HL-60 (cell line): Measurements from ENCODE around the gene MYO1B.

Experiments
- POLR2AphosphoS5 ChIP-seq: IDR thresholded peaks from 2 replicates; pipeline ENCODE4 v1.6.1; 2012; ENCODE audit warnings: low read depth
- REST ChIP-seq: IDR thresholded peaks from 2 replicates; pipeline ENCODE4 v1.6.1; 2012; ENCODE audit warnings: low read depth; ENCODE audit not compliant: insufficient replicate concordance
- TF ChIP-seq, protein P1 (sequence below): IDR thresholded peaks from one replicate; pipeline ENCODE4 v1.5.1; 2011; ENCODE audit warnings: low read length, control low read depth, inconsistent platforms; ENCODE audit not compliant: insufficient read depth

DNA sequence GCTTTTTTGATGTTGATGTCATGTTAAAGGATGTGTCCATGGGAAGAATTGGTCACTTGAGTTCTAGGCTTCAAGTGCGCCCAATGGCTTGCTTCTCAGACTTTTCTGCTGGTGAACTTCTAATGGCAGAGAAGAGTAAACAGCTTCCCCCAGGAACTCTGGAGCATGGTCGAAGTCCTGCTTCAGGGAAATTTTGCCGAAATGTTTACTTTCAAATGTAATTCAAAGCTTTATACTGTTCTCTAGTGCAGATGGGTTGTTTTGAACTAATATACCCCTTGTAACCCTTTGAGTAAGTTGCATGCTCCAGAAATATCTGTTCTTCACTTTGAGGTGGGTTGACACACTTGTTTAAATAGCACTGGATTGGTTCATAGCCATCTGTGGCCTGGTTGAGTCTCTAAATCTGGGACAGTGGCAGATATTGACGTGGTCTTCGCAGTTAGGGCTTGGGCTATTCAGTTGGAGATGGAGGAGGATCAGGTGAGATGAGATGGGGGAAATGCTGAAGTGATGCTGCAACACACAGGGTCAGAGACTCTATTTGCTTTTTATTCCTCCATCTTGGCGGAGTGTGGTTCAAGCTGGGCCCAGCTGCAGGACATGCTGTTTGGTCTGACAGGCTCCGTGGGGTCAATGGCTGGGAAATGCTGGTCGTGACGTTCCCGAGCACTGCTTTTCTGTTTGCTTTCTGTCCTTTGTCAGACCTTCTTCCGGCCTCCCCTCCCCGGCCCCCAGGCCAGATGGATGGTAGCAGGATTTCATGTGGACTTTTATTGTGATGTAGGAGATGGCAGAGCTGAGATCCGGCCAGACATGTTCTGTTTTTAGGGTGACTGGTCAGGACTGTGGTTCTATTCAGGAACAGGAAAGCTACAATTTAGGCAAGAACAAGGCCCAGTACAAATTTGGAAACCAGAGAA lies 35.9 kb downstream of the MYO1B start:
- TF ChIP-seq, protein P1, sequence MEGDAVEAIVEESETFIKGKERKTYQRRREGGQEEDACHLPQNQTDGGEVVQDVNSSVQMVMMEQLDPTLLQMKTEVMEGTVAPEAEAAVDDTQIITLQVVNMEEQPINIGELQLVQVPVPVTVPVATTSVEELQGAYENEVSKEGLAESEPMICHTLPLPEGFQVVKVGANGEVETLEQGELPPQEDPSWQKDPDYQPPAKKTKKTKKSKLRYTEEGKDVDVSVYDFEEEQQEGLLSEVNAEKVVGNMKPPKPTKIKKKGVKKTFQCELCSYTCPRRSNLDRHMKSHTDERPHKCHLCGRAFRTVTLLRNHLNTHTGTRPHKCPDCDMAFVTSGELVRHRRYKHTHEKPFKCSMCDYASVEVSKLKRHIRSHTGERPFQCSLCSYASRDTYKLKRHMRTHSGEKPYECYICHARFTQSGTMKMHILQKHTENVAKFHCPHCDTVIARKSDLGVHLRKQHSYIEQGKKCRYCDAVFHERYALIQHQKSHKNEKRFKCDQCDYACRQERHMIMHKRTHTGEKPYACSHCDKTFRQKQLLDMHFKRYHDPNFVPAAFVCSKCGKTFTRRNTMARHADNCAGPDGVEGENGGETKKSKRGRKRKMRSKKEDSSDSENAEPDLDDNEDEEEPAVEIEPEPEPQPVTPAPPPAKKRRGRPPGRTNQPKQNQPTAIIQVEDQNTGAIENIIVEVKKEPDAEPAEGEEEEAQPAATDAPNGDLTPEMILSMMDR: no peak
- TF ChIP-seq REST (no peak), POLR2AphosphoS5 (no peak)
